Measurements from ENCODE around the gene ZNF473.
A peak's percentile ranks its signal among the peaks of the same experiment; 100 is the strongest.
"Not testable (repeated sequence)": the region's sequence is repeated elsewhere in the genome, so short reads cannot be mapped to it uniquely, and the experiment has no call there.

ZNF473 gene

GRCh38 chr19:50047671-50048070 lies 21.9 kb downstream of the ZNF473 start:
- Mint-ChIP-seq H3K9me3 (peaks cover 54% of the 10 kb centered on the region), H3K36me3 (peaks cover 64% of the 10 kb centered on the region)
- CTCF ChIA-PET, result no interaction called here

GRCh38 chr19:50050406-50051227 lies 24.8 kb downstream of the ZNF473 start:
- peak; percentile 84 for DNase-seq
- H3K27me3 Mint-ChIP-seq, result peaks cover 24% of the 10 kb centered on the region
- no peak overlapping the region for H3K27ac Mint-ChIP-seq
- peaks cover 13% of the 10 kb centered on the region for H3K4me1 Mint-ChIP-seq
- peaks cover 28% of the 10 kb centered on the region for H3K9me3 Mint-ChIP-seq
- H3K36me3 Mint-ChIP-seq, result peaks cover 36% of the 10 kb centered on the region
- H3K4me3 Mint-ChIP-seq, result peak overlapping the region; percentile 71
- CTCF ChIA-PET, result no interaction called here

More at GRCh38 chr19:50047671-50048070, 21.9 kb downstream of the ZNF473 start:
- Mint-ChIP-seq H3K4me3 (no peak overlapping the region), H3K27me3 (peaks cover 21% of the 10 kb centered on the region), H3K4me1 (peaks cover 13% of the 10 kb centered on the region), H3K27ac (no peak overlapping the region)
- DNase-seq, result no peak

- Mint-ChIP-seq H3K4me3 (peak overlapping the region; percentile 71), H3K27me3 (peaks cover 24% of the 10 kb centered on the region), H3K4me1 (peaks cover 13% of the 10 kb centered on the region), H3K9me3 (peaks cover 23% of the 10 kb centered on the region), H3K36me3 (peaks cover 28% of the 10 kb centered on the region)
- DNase-seq, H3K27ac Mint-ChIP-seq, CTCF ChIA-PET: not testable (repeated sequence)
Measured at GRCh38 chr19:50051228-50051895, 25.6 kb downstream of the ZNF473 start.

- H3K9me3 Mint-ChIP-seq, result peaks cover 18% of the 10 kb centered on the region
- no peak overlapping the region for H3K27ac Mint-ChIP-seq
- H3K4me1 Mint-ChIP-seq, result peaks cover 13% of the 10 kb centered on the region
- DNase-seq, result no peak
- H3K27me3 Mint-ChIP-seq, result peaks cover 24% of the 10 kb centered on the region
- CTCF ChIA-PET, result no interaction called here
- peaks cover 24% of the 10 kb centered on the region for H3K36me3 Mint-ChIP-seq
- no peak overlapping the region for H3K4me3 Mint-ChIP-seq
Measured at GRCh38 chr19:50051964-50052363, 26.2 kb downstream of the ZNF473 start.

- CTCF ChIA-PET, result interaction anchor here (0.6 kb wide), 1 partner anchor 923 kb away, joined by 3 read pairs; no protein-coding TSS in a partner anchor
- Mint-ChIP-seq H3K4me1 (peaks cover 13% of the 10 kb centered on the region), H3K27ac (no peak overlapping the region), H3K4me3 (no peak overlapping the region), H3K36me3 (peaks cover 13% of the 10 kb centered on the region), H3K27me3 (peaks cover 24% of the 10 kb centered on the region), H3K9me3 (peaks cover 18% of the 10 kb centered on the region)
- DNase-seq, result no peak
Measured at GRCh38 chr19:50053119-50053518, 27.3 kb downstream of the ZNF473 start.

- Mint-ChIP-seq H3K36me3 (no peaks in the 10 kb centered on the region), H3K4me3 (no peak overlapping the region), H3K27ac (no peak overlapping the region), H3K9me3 (peaks cover 31% of the 10 kb centered on the region), H3K4me1 (no peaks in the 10 kb centered on the region), H3K27me3 (no peaks in the 10 kb centered on the region)
- no peak for DNase-seq
- CTCF ChIA-PET, result no interaction called here
Measured at GRCh38 chr19:50058425-50058824, 32.6 kb downstream of the ZNF473 start.

GRCh38 chr19:50059045-50059444 lies 33.2 kb downstream of the ZNF473 start:
- no peaks in the 10 kb centered on the region for H3K27me3 Mint-ChIP-seq
- H3K27ac Mint-ChIP-seq, result no peak overlapping the region
- H3K36me3 Mint-ChIP-seq, result no peaks in the 10 kb centered on the region
- H3K9me3 Mint-ChIP-seq, result peaks cover 31% of the 10 kb centered on the region
- no peak for DNase-seq
- CTCF ChIA-PET, result no interaction called here
- no peaks in the 10 kb centered on the region for H3K4me1 Mint-ChIP-seq
- H3K4me3 Mint-ChIP-seq, result no peak overlapping the region

GRCh38 chr19:50060107-50060506 lies 34.3 kb downstream of the ZNF473 start:
- no peaks in the 10 kb centered on the region for H3K27me3 Mint-ChIP-seq
- H3K9me3 Mint-ChIP-seq, result peaks cover 31% of the 10 kb centered on the region
- CTCF ChIA-PET, result no interaction called here

GRCh38 chr19:50061650-50062049 lies 35.8 kb downstream of the ZNF473 start:
- Mint-ChIP-seq H3K27me3 (no peaks in the 10 kb centered on the region), H3K4me1 (no peaks in the 10 kb centered on the region), H3K36me3 (no peaks in the 10 kb centered on the region), H3K27ac (no peak overlapping the region), H3K4me3 (no peak overlapping the region), H3K9me3 (peaks cover 29% of the 10 kb centered on the region)
- CTCF ChIA-PET, result no interaction called here
- no peak for DNase-seq

More at GRCh38 chr19:50060107-50060506, 34.3 kb downstream of the ZNF473 start:
- Mint-ChIP-seq H3K4me1 (no peaks in the 10 kb centered on the region), H3K27ac (no peak overlapping the region), H3K36me3 (no peaks in the 10 kb centered on the region), H3K4me3 (no peak overlapping the region)
- DNase-seq, result no peak

- no peak for DNase-seq
- CTCF ChIA-PET, result no interaction called here
- H3K27me3 Mint-ChIP-seq, result peaks cover 5% of the 10 kb centered on the region
- no peaks in the 10 kb centered on the region for H3K36me3 Mint-ChIP-seq
- H3K4me1 Mint-ChIP-seq, result no peaks in the 10 kb centered on the region
- H3K27ac Mint-ChIP-seq, result no peak overlapping the region
- H3K4me3 Mint-ChIP-seq, result no peak overlapping the region
- H3K9me3 Mint-ChIP-seq, result peaks cover 2% of the 10 kb centered on the region
Measured at GRCh38 chr19:50065938-50066337, 40.1 kb downstream of the ZNF473 start.

- CTCF ChIA-PET, result no interaction called here
- no peak for DNase-seq
- Mint-ChIP-seq H3K36me3 (no peaks in the 10 kb centered on the region), H3K4me1 (no peaks in the 10 kb centered on the region), H3K4me3 (no peak overlapping the region), H3K9me3 (no peaks in the 10 kb centered on the region), H3K27ac (no peak overlapping the region), H3K27me3 (peaks cover 5% of the 10 kb centered on the region)
Measured at GRCh38 chr19:50067575-50067974, 41.8 kb downstream of the ZNF473 start.

GRCh38 chr19:50068382-50068781 lies 42.6 kb downstream of the ZNF473 start:
- H3K36me3 Mint-ChIP-seq, DNase-seq, H3K4me1 Mint-ChIP-seq, H3K9me3 Mint-ChIP-seq, H3K27me3 Mint-ChIP-seq, CTCF ChIA-PET, H3K4me3 Mint-ChIP-seq, H3K27ac Mint-ChIP-seq: not testable (repeated sequence)

GRCh38 chr19:50075076-50075475 lies 49.3 kb downstream of the ZNF473 start:
- CTCF ChIA-PET, H3K4me3 Mint-ChIP-seq, H3K27ac Mint-ChIP-seq, H3K27me3 Mint-ChIP-seq, H3K4me1 Mint-ChIP-seq, DNase-seq, H3K36me3 Mint-ChIP-seq, H3K9me3 Mint-ChIP-seq: not testable (repeated sequence)

- H3K4me3 Mint-ChIP-seq, H3K9me3 Mint-ChIP-seq, DNase-seq, H3K36me3 Mint-ChIP-seq, H3K27ac Mint-ChIP-seq, H3K4me1 Mint-ChIP-seq, H3K27me3 Mint-ChIP-seq: not testable (repeated sequence)
- CTCF ChIA-PET, result interaction anchor here (0.6 kb wide), 1 partner anchor 40 kb away, joined by 3 read pairs; no protein-coding TSS in a partner anchor
Measured at GRCh38 chr19:50075644-50076372, 50.0 kb downstream of the ZNF473 start.
